Coronary artery (tissue), 2 donors: ENCODE results near the gene ARAF.
A peak's percentile ranks its signal among the peaks of the same experiment; 100 is the strongest.
"Not testable (repeated sequence)": the region's sequence is repeated elsewhere in the genome, so short reads cannot be mapped to it uniquely, and the experiment has no call there.

Source experiments
- DNase-seq: peaks from one replicate; pipeline ENCODE4 v3.0.0-alpha.2; 2017; ENCODE audit warnings: low spot score
- H3K27ac ChIP-seq, 2 donors: fragments of 200-600 bp; sonication (generic); one replicate each; pipeline ENCODE4 v1.5.1; 2016 to 2019
- H3K4me3 ChIP-seq: fragments of 200-600 bp; sonication (generic); 2 replicates; pipeline ENCODE4 v1.5.1; 2016; ENCODE audit warnings: mild to moderate bottlenecking, moderate library complexity
- CTCF ChIP-seq: fragments of 200-600 bp; sonication (generic); IDR thresholded peaks from one replicate; pipeline ENCODE4 v1.5.1; 2019; ENCODE audit warnings: antibody characterized with exemption

ARAF gene

GRCh38 chrX:47596256-47596655 lies 35.3 kb downstream of the ARAF start:
- no peak for DNase-seq
- H3K4me3 ChIP-seq: no peak overlapping the region
- H3K27ac ChIP-seq: peak overlapping the region in 1 of 2 donors; percentile 61
- no peak for TF ChIP-seq CTCF

GRCh38 chrX:47597222-47597621 lies 36.2 kb downstream of the ARAF start:
- TF ChIP-seq CTCF: no peak
- H3K27ac ChIP-seq: no peak overlapping the region
- H3K4me3 ChIP-seq: no peak overlapping the region
- no peak for DNase-seq

GRCh38 chrX:47603125-47603524 lies 42.1 kb downstream of the ARAF start:
- H3K27ac ChIP-seq, H3K4me3 ChIP-seq, DNase-seq: not testable (repeated sequence)

GRCh38 chrX:47605024-47605423 lies 44.0 kb downstream of the ARAF start:
- no peak for TF ChIP-seq CTCF
- H3K4me3 ChIP-seq: no peak overlapping the region
- no peak overlapping the region for H3K27ac ChIP-seq
- no peak for DNase-seq

- Histone ChIP-seq H3K4me3 (no peak overlapping the region), H3K27ac (no peak overlapping the region)
- no peak for DNase-seq
- no peak for TF ChIP-seq CTCF
These were observed 46.1 kb downstream of the ARAF start for GRCh38 chrX:47607091-47607490.

- no peak overlapping the region for H3K27ac ChIP-seq
- no peak overlapping the region for H3K4me3 ChIP-seq
- no peak for DNase-seq
- no peak for TF ChIP-seq CTCF
These were observed 47.3 kb downstream of the ARAF start for GRCh38 chrX:47608130-47608810.

GRCh38 chrX:47610511-47610910 lies 49.5 kb downstream of the ARAF start:
- no peak overlapping the region for H3K27ac ChIP-seq
- TF ChIP-seq CTCF: no peak
- no peak overlapping the region for H3K4me3 ChIP-seq
- DNase-seq: no peak
